K562 (cell line): ENCODE results near the gene C4orf51. TPM values are rescaled to one million over a fixed set of nuclear protein-coding genes. Genes with fewer than 3 reads are reported as not detected.
A peak's percentile ranks its signal among the peaks of the same experiment; 100 is the strongest.

ENCODE experiments used
- ATAC-seq: fragments of 200-7000 bp; cut with Tn5 transposase; 3 replicates; pipeline ENCODE4 v1.9.1; 2020; ENCODE audit warnings: moderate library complexity
- BruUV-seq: library from RNA; stranded (reverse); fragments of 400-500 nt; replicated peaks from 2 replicates; lab custom pipeline; 2021; lab: Mats Ljungman, UMichigan
- CTCF ChIA-PET: fragments of 300-600 bp; formaldehyde crosslinking; extraction: SDS; loops from one replicate; lab custom pipeline; 2021; ENCODE audit warnings: low intra/inter-chr PET ratio; lab: Yijun Ruan, JAX
- POLR2A ChIA-PET: fragments of 300-600, 350-650 bp; sonication (Branson Sonifier 250); formaldehyde crosslinking; extraction: SDS; loops from one replicate; lab custom pipeline; 2021; ENCODE audit warnings: antibody characterized with exemption, inconsistent platforms; lab: Yijun Ruan, JAX
- DNase-seq, 4 experiments: peaks; one replicate each; pipeline versions ENCODE4 v3.0.0 to v3.0.0-alpha.2; 2011 to 2018; ENCODE audit warnings: low spot score in 3 of 4, mixed read lengths in 3 of 4; ENCODE audit errors: extremely low read depth in 1 of 4
- FAIRE-seq: peaks from 2 replicates; lab custom pipeline; 2011; peaks lifted over from hg19 to GRCh38; lab: Jason Lieb, UNC
- H2AFZ ChIP-seq: 2 replicates; pipeline ENCODE4 v1.6.0; 2011; ENCODE audit warnings: low read depth, low read length, control low read depth, inconsistent platforms
- H3K27ac ChIP-seq: fragments of 200-600 bp; 3 replicates; pipeline ENCODE4 v1.8.0; 2011; ENCODE audit warnings: low read depth, mild to moderate bottlenecking, control low read depth, inconsistent platforms, low read length, moderate library complexity, mixed read lengths; ENCODE audit errors: extremely low read depth
- H3K27me3 ChIP-seq, 2 experiments: fragments of 300-600 bp in 1 of 2; 2 replicates in 1 of 2; 3 replicates in 1 of 2; pipeline versions ENCODE4 v1.6.0 to v1.8.0; 2011; ENCODE audit warnings: inconsistent platforms in 2 of 2, low read length in 2 of 2, mild to moderate bottlenecking in 1 of 2, mixed read lengths in 1 of 2, moderate library complexity in 1 of 2; ENCODE audit not compliant: control insufficient read depth in 2 of 2, insufficient read depth in 2 of 2
- H3K36me3 ChIP-seq: fragments of 300-600 bp; 3 replicates; pipeline ENCODE4 v1.8.0; 2011; ENCODE audit warnings: mild to moderate bottlenecking, low read length, inconsistent platforms; ENCODE audit not compliant: control insufficient read depth, insufficient read depth
- H3K4me1 ChIP-seq, 2 experiments: fragments of 200-600 bp in 1 of 2; replicated peaks in 1 of 2; 2 replicates in 1 of 2; 3 replicates in 1 of 2; pipeline versions ENCODE4 v1.5.1 to v1.8.0; 2011; ENCODE audit warnings: inconsistent platforms in 2 of 2, low read length in 2 of 2, mild to moderate bottlenecking in 1 of 2, mixed read lengths in 1 of 2, moderate library complexity in 1 of 2; ENCODE audit not compliant: control insufficient read depth in 2 of 2, insufficient read depth in 2 of 2
- H3K4me2 ChIP-seq: 2 replicates; pipeline ENCODE4 v1.6.1; 2011; ENCODE audit warnings: low read length, control low read depth, inconsistent platforms, mixed read lengths; ENCODE audit not compliant: insufficient read depth
- H3K4me3 ChIP-seq: fragments of 200-600 bp; sonication (generic), shearing (Covaris generic); 2 replicates; pipeline ENCODE4 v1.5.1; 2016; ENCODE audit warnings: control low read depth, inconsistent platforms
- H3K79me2 ChIP-seq: fragments of 200-600 bp; 3 replicates; pipeline ENCODE4 v1.8.0; 2011; ENCODE audit warnings: low read length, inconsistent platforms; ENCODE audit not compliant: control insufficient read depth, insufficient read depth
- H3K9ac ChIP-seq, 2 experiments: 2 replicates each; pipeline versions ENCODE4 v1.6.0 to v1.6.1; 2011; ENCODE audit warnings: low read depth in 2 of 2, low read length in 2 of 2, control low read depth in 1 of 2, inconsistent platforms in 1 of 2, mild to moderate bottlenecking in 1 of 2, mixed read lengths in 1 of 2; ENCODE audit not compliant: insufficient read depth in 1 of 2
- H3K9me1 ChIP-seq: one replicate; pipeline ENCODE4 v1.6.0; 2011; ENCODE audit warnings: inconsistent platforms, mild to moderate bottlenecking, low read length, moderate library complexity; ENCODE audit not compliant: control insufficient read depth, insufficient read depth
- H3K9me3 ChIP-seq: replicated peaks from 2 replicates; pipeline ENCODE4 v1.5.1; 2011; ENCODE audit warnings: low read depth, low read length, inconsistent platforms; ENCODE audit not compliant: control insufficient read depth, insufficient read depth
- H4K20me1 ChIP-seq: replicated peaks from 2 replicates; pipeline ENCODE4 v1.6.1; 2011; ENCODE audit warnings: low read length, inconsistent platforms, mixed read lengths; ENCODE audit not compliant: control insufficient read depth, insufficient read depth
- ARHGAP35 ChIP-seq: fragments of 450-650 bp; IDR thresholded peaks from 2 replicates; pipeline ENCODE4 v1.6.1; 2018; ENCODE audit not compliant: partially characterized antibody
- ATF1 ChIP-seq, 2 experiments: fragments of 450-650 bp in 1 of 2; IDR thresholded peaks; 2 replicates each; pipeline ENCODE4 v1.6.1; 2016; ENCODE audit warnings: missing compliant biosample characterization in 1 of 2, missing genetic modification characterization in 1 of 2
- BCL6 ChIP-seq: fragments of 250-450 bp; sonication (Bioruptor Pico); IDR thresholded peaks from 2 replicates; pipeline ENCODE4 v1.4.0; 2020
- EP300 ChIP-seq: IDR thresholded peaks from 2 replicates; pipeline ENCODE4 v1.6.1; 2012; ENCODE audit warnings: low read length, improper control_type of control experiment
- FOS ChIP-seq: IDR thresholded peaks from 3 replicates; pipeline ENCODE4 v1.6.1; 2011; ENCODE audit not compliant: insufficient read length; ENCODE audit errors: extremely low read depth
- GTF2B ChIP-seq: IDR thresholded peaks from 2 replicates; pipeline ENCODE4 v1.6.1; 2011; ENCODE audit not compliant: insufficient read length; ENCODE audit errors: extremely low read depth
- HES1 ChIP-seq: fragments of 450-650 bp; IDR thresholded peaks from 2 replicates; pipeline ENCODE4 v1.6.1; 2016; ENCODE audit warnings: low read depth, mild to moderate bottlenecking, moderate library complexity
- PRPF4 ChIP-seq: fragments of 200-400 bp; formaldehyde crosslinking; IDR thresholded peaks from one replicate; pipeline ENCODE4 v1.6.1; 2017; ENCODE audit warnings: low read length, low read depth, mild to moderate bottlenecking; ENCODE audit not compliant: insufficient read depth, poor library complexity, severe bottlenecking
- RBBP5 ChIP-seq: fragments of 200-600 bp; sonication (generic); IDR thresholded peaks from 2 replicates; pipeline ENCODE4 v1.6.1; 2012; ENCODE audit warnings: borderline replicate concordance, mild to moderate bottlenecking, low read length, control low read depth, inconsistent platforms; ENCODE audit not compliant: insufficient read depth, poor library complexity, severe bottlenecking
- SNRNP70 ChIP-seq: fragments of 200-400 bp; formaldehyde crosslinking; optimal IDR thresholded peaks from 2 replicates; pipeline ENCODE3; 2017; ENCODE audit warnings: low read depth, low read length
- ZBTB8A ChIP-seq: fragments of 450-650 bp; IDR thresholded peaks from 2 replicates; pipeline ENCODE4 v1.6.1; 2018; ENCODE audit warnings: mild to moderate bottlenecking, moderate library complexity; ENCODE audit not compliant: partially characterized antibody
- ZNF121 ChIP-seq: sonication (generic); formaldehyde crosslinking; conservative IDR thresholded peaks from 2 replicates; pipeline ENCODE4 v1.8.0; 2022; ENCODE audit warnings: missing genetic modification reagents
- ZNF133 ChIP-seq: fragments of 250-450 bp; sonication (Bioruptor Pico); IDR thresholded peaks from 2 replicates; pipeline ENCODE4 v1.4.0; 2020; ENCODE audit warnings: mild to moderate bottlenecking
- ZNF217 ChIP-seq: sonication (generic); formaldehyde crosslinking; IDR thresholded peaks from 2 replicates; pipeline ENCODE4 v1.8.0; 2022; ENCODE audit warnings: mild to moderate bottlenecking, missing genetic modification reagents
- ZNF551 ChIP-seq: fragments of 250-450 bp; sonication (Bioruptor Pico); IDR thresholded peaks from 2 replicates; pipeline ENCODE4 v1.5.0; 2021; ENCODE audit warnings: mild to moderate bottlenecking, moderate library complexity
- ZNF586 ChIP-seq: fragments of 450-650 bp; formaldehyde crosslinking; conservative IDR thresholded peaks from 2 replicates; pipeline ENCODE4 v1.4.0; 2020; ENCODE audit warnings: mild to moderate bottlenecking, moderate library complexity
- ZNF780A ChIP-seq: fragments of 250-450 bp; sonication (Bioruptor Pico); IDR thresholded peaks from 2 replicates; pipeline ENCODE4 v1.5.0; 2021; ENCODE audit warnings: mild to moderate bottlenecking
- WGBS: fragments of 100-300 bp; shearing (Covaris generic); methylation state at CpG from one replicate; pipeline ENCODE4 v1.1.6; 2016; ENCODE audit warnings: low coverage, mixed read lengths; ENCODE audit not compliant: insufficient coverage; ENCODE audit errors: missing lambda C conversion rate; 5-methylcytosine and 5-hydroxymethylcytosine counted together
- in situ Hi-C: fragments of 300-500 bp; cut with MboI; formaldehyde crosslinking; loops from 4 replicates; pipeline ENCODE4 v1.15.0; 2018; ENCODE audit warnings: inconsistent platforms, mixed read lengths
- intact Hi-C: fragments of 100-400 bp; cut with micrococcal nuclease; formaldehyde crosslinking; loops from 2 replicates; pipeline ENCODE4 v1.14.2; 2022
- polyA plus RNA-seq, 8 experiments: library from polyadenylated mRNA; depleted of rRNA in 4 of 8; stranded (reverse) in 5 of 8; unstranded in 3 of 8; fragments of >200 nt; fragmentation: Nextera tagmentation in 2 of 8; fragmentation: Illumina TruSeq in 1 of 8; extraction: Ambion mirVana in 2 of 8; extraction: Trizol in 1 of 8; gene quantifications; 2 replicates each; pipeline versions ENCODE4 v1.2.1 to v1.2.3, GENCODE V29; 2011 to 2014; ENCODE audit warnings: inconsistent platforms in 1 of 8, missing spikeins in 1 of 8
- total RNA-seq, 7 experiments: library from RNA; depleted of rRNA in 6 of 7; stranded (reverse); fragments of >200 nt in 6 of 7; fragmentation: Illumina TruSeq in 2 of 7; extraction: Trizol in 2 of 7; gene quantifications; 2 replicates each; pipeline versions ENCODE4 v1.2.1 to v1.2.3, GENCODE V29; 2011 to 2021; ENCODE audit warnings: low replicate concordance in 1 of 7

The C4orf51 gene
- total and polyA plus RNA-seq, 9 of the 15 experiments (the other 6 are each of a cell fraction or from before 2014, with no cell fraction given): not detected

- TF ChIP-seq RBBP5 (no peak), BCL6 (CRISPR knock-in tag) (no peak), ZNF121 (no peak), ZNF551 (CRISPR knock-in tag) (no peak), SNRNP70 (no peak), ZBTB8A (no peak), ARHGAP35 (no peak), ZNF586 (CRISPR knock-in tag) (no peak), HES1 (no peak), ZNF133 (CRISPR knock-in tag) (no peak)
These were observed 51.1 kb downstream of the C4orf51 start (continued) for GRCh38 chr4:145731028-145731427.

GRCh38 chr4:145732001-145732815, 52.3 kb downstream of the C4orf51 start:
- H3K9me1 ChIP-seq: no peaks in the 10 kb centered on the region
- CTCF ChIA-PET: no interaction called here
- TF ChIP-seq EP300 (no peak), ATF1 (CRISPR knock-in tag; IDR thresholded peaks at IDR 0.05) (no peak), ATF1 (tag; IDR thresholded peaks at IDR 0.05) (no peak), PRPF4 (no peak), FOS (no peak), ZNF217 (CRISPR knock-in tag) (no peak), GTF2B (no peak), ZNF780A (no peak)
- TF ChIP-seq, all 486 proteins: peak for 0
- FAIRE-seq: peak; percentile 61
- Histone ChIP-seq H3K36me3 (no peaks in the 10 kb centered on the region), H3K9ac (peak overlapping the region; percentile 57 to 87), H3K4me2 (peak overlapping the region; percentile 65), H3K27me3 (peaks cover 2 to 13% of the 10 kb centered on the region in 2 experiments; a peak in 3 of 5 replicates), H4K20me1 (no peaks in the 10 kb centered on the region), H3K9me3 (no peaks in the 10 kb centered on the region), H2AFZ (peak overlapping the region; percentile 84), H3K4me1 (peaks cover 4 to 7% of the 10 kb centered on the region in 2 experiments; a peak in 2 of 5 replicates), H3K27ac (no peak overlapping the region), H3K4me3 (peak overlapping the region; percentile 44), H3K79me2 (no peaks in the 10 kb centered on the region)
- BruUV-seq: no TSS peak
- ATAC-seq: no peak
- DNase-seq: peak in 1 of 4 experiments; percentile 15
- in situ Hi-C loops (no loop called here), intact Hi-C loops (no loop called here)
- POLR2A ChIA-PET: interaction anchor here (0.5 kb wide), 1 partner anchor 496 kb away, joined by 3 read pairs; no protein-coding TSS in a partner anchor
- WGBS: 57% methylated on average over 11 of the region's 14 CpGs
